GM21737 (cell line): ENCODE data around the gene PDGFRB.

Experiments used
- ATAC-seq: cut with Tn5 transposase; IDR thresholded peaks from one replicate; pipeline ENCODE4 v1.9.1; 2021; ENCODE audit warnings: mild to moderate bottlenecking, moderate library complexity; ENCODE audit not compliant: unreplicated experiment

The PDGFRB gene

GRCh38 chr5:150118561-150119229 lies 37.0 kb downstream of the PDGFRB start:
- ATAC-seq, result no peak

- no peak for ATAC-seq
These were observed 37.6 kb downstream of the PDGFRB start for GRCh38 chr5:150117945-150118560.

GRCh38 chr5:150116667-150117400 lies 38.8 kb downstream of the PDGFRB start:
- ATAC-seq, result no peak

- ATAC-seq, result no peak
These were observed 40.8 kb downstream of the PDGFRB start for GRCh38 chr5:150114773-150115408.

- ATAC-seq, result no peak
These were observed 41.5 kb downstream of the PDGFRB start for GRCh38 chr5:150114102-150114641.

GRCh38 chr5:150113047-150113744 lies 42.4 kb downstream of the PDGFRB start:
- ATAC-seq, result no peak

- no peak for ATAC-seq
These were observed 43.2 kb downstream of the PDGFRB start for GRCh38 chr5:150112201-150113046.

GRCh38 chr5:150111122-150111521 lies 44.5 kb downstream of the PDGFRB start:
- no peak for ATAC-seq

GRCh38 chr5:150109921-150110320 lies 45.7 kb downstream of the PDGFRB start:
- ATAC-seq, result no peak

- ATAC-seq, result no peak
These were observed 46.7 kb downstream of the PDGFRB start for GRCh38 chr5:150108711-150109514.

GRCh38 chr5:150107909-150108447 lies 47.7 kb downstream of the PDGFRB start:
- ATAC-seq, result no peak

GRCh38 chr5:150106674-150107426 lies 48.8 kb downstream of the PDGFRB start:
- ATAC-seq, result no peak

GRCh38 chr5:150105928-150106615 lies 49.6 kb downstream of the PDGFRB start:
- no peak for ATAC-seq

GRCh38 chr5:150104550-150104870 lies 51.1 kb downstream of the PDGFRB start:
- no peak for ATAC-seq

- no peak for ATAC-seq
These were observed 51.7 kb downstream of the PDGFRB start for GRCh38 chr5:150103678-150104549.

- ATAC-seq, result no peak
These were observed 54.6 kb downstream of the PDGFRB start for GRCh38 chr5:150101023-150101422.

GRCh38 chr5:150097152-150097551 lies 58.5 kb downstream of the PDGFRB start:
- ATAC-seq, result no peak
